PC-3 (cell line): ENCODE measurements around the gene GTF3C5. TPM values are rescaled to one million over a fixed set of nuclear protein-coding genes. Genes with fewer than 3 reads are reported as not detected.
A peak's percentile ranks its signal among the peaks of the same experiment; 100 is the strongest.

Source experiments
- ATAC-seq: fragments of 200-7000 bp; cut with Tn5 transposase; 2 replicates; pipeline ENCODE4 v1.9.1; 2020; ENCODE audit warnings: mild to moderate bottlenecking, moderate library complexity
- BruUV-seq: library from RNA; stranded (reverse); fragments of 400-500 nt; replicated peaks from 2 replicates; lab custom pipeline; 2021; lab: Mats Ljungman, UMichigan
- CTCF ChIA-PET: fragments of 300-600 bp; sonication (Branson Sonifier 250); formaldehyde crosslinking; loops from one replicate; lab custom pipeline; 2022; ENCODE audit warnings: antibody characterized with exemption; lab: Charles Lee
- POLR2A ChIA-PET: fragments of 300-600 bp; sonication (Branson Sonifier 250); formaldehyde crosslinking; loops from one replicate; lab custom pipeline; 2022; ENCODE audit warnings: antibody characterized with exemption; ENCODE audit not compliant: unreplicated experiment; lab: Charles Lee
- DNase-seq: peaks from one replicate; pipeline ENCODE4 v3.0.0-alpha.2; 2015
- H2AFZ ChIP-seq: fragments of 300-600 bp; sonication (generic); 2 replicates; pipeline ENCODE4 v1.6.0; 2016; ENCODE audit warnings: antibody characterized with exemption, low read length
- H3F3A ChIP-seq: fragments of 300-600 bp; sonication (generic); one replicate; pipeline ENCODE4 v1.6.0; 2017; ENCODE audit warnings: antibody characterized with exemption, low read length, control low read depth, mild to moderate bottlenecking; ENCODE audit not compliant: unreplicated experiment
- H3K27ac ChIP-seq: fragments of 300-600 bp; sonication (generic); 2 replicates; pipeline ENCODE4 v1.5.1; 2016; ENCODE audit warnings: mild to moderate bottlenecking, low read length
- H3K27me3 ChIP-seq: fragments of 300-600 bp; sonication (generic); 2 replicates; pipeline ENCODE4 v1.6.1; 2016; ENCODE audit warnings: low read length, mixed read lengths
- H3K36me3 ChIP-seq: fragments of 300-600 bp; sonication (generic); 2 replicates; pipeline ENCODE4 v1.6.1; 2016; ENCODE audit warnings: low read depth, mixed run types, low read length, mixed read lengths
- H3K4me1 ChIP-seq: fragments of 300-600 bp; sonication (generic); 2 replicates; pipeline ENCODE4 v1.5.1; 2016; ENCODE audit warnings: low read length; ENCODE audit not compliant: insufficient read depth
- H3K4me2 ChIP-seq: fragments of 300-600 bp; sonication (generic); 2 replicates; pipeline ENCODE4 v1.6.0; 2016; ENCODE audit warnings: low read length
- H3K4me3 ChIP-seq: fragments of 300-600 bp; sonication (generic); 2 replicates; pipeline ENCODE4 v1.5.1; 2016; ENCODE audit warnings: mild to moderate bottlenecking, low read length, mixed read lengths
- H3K79me2 ChIP-seq: fragments of 300-600 bp; sonication (generic); 2 replicates; pipeline ENCODE4 v1.6.1; 2017; ENCODE audit warnings: low read length, mixed read lengths
- H3K9ac ChIP-seq: fragments of 300-600 bp; sonication (generic); 2 replicates; pipeline ENCODE4 v1.6.0; 2016; ENCODE audit warnings: mild to moderate bottlenecking, low read length
- H3K9me2 ChIP-seq: fragments of 300-600 bp; sonication (generic); replicated peaks from 2 replicates; pipeline ENCODE4 v1.6.1; 2016; ENCODE audit warnings: mixed run types, low read length, mixed read lengths
- H3K9me3 ChIP-seq: fragments of 300-600 bp; sonication (generic); 2 replicates; pipeline ENCODE4 v1.6.1; 2016; ENCODE audit warnings: low read length, mixed read lengths
- H4K20me1 ChIP-seq: fragments of 300-600 bp; sonication (generic); 2 replicates; pipeline ENCODE4 v1.6.1; 2016; ENCODE audit warnings: low read length, mixed read lengths
- EZH2 ChIP-seq: fragments of 300-600 bp; sonication (generic); IDR thresholded peaks from one replicate; pipeline ENCODE4 v1.6.1; 2017; ENCODE audit warnings: antibody characterized with exemption, mild to moderate bottlenecking, low read length; ENCODE audit not compliant: unreplicated experiment
- EZH2phosphoT487 ChIP-seq: fragments of 300-600 bp; sonication (generic); IDR thresholded peaks from 2 replicates; pipeline ENCODE4 v1.6.1; 2018; ENCODE audit warnings: mild to moderate bottlenecking, antibody characterized with exemption, low read length, borderline replicate concordance
- intact Hi-C: fragments of 100-400 bp; cut with micrococcal nuclease; formaldehyde crosslinking; loops from 2 replicates; pipeline ENCODE4 v1.9.0; 2023
- total RNA-seq: library from RNA; depleted of rRNA; stranded (reverse); fragments of >200 nt; gene quantifications from 2 replicates; pipeline ENCODE4 v1.2.3, GENCODE V29; 2014
- TF ChIP-seq, protein P1 (sequence below): fragments of 300-600 bp; sonication (generic); conservative IDR thresholded peaks from 2 replicates; pipeline ENCODE4 v1.5.1; 2017; ENCODE audit warnings: antibody characterized with exemption, low read depth, mild to moderate bottlenecking, low read length

The GTF3C5 gene
- total RNA-seq, 1 experiment from 2014 or later: 78.5 TPM

DNA sequence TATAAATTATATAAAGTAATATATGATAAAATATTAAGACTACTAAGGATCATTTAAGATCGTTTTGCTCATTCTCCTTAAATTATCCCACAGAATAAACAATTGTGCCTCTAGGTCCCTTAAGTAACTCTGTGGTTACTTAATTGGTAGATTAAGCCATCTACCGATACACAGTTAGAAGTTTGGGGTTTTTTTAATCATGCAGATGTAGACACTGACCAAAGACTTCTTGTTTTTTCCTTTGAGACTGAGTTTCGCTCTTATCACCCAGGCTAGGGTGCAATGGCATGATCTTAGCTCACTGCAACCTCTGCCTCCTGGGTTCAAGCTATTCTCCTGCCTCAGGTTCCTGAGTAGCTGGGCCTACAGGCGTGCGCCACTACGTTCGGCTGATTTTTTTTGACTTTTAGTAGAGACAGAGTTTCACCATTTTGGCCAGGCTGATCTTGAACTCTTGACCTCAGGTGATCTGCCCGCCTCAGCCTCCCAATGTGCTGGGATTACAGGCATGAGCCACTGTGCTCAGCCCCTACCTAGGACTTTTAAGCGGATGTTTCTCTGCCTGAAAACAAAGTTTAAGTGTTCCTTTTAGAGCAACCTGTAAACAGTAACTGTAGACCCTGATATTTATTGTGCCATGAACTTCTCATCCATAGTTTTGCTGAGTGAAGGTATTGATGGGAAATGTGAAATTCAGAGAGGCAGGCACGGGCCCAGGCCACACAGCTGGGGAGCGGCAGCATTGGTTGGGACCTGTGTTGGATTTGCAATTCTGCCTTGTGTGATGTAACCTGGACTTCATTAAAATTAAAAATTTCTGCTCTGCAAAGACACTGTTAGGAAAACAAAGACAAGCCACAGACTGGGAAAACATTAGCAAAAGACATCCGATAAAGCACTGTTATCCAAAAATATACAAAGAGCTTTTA lies 42.6 kb downstream of the GTF3C5 start:
- intact Hi-C loops: no loop called here
- Histone ChIP-seq H3K27me3 (no peaks in the 10 kb centered on the region), H3K9me3 (no peaks in the 10 kb centered on the region), H3F3A (no peaks in the 10 kb centered on the region), H3K9me2 (no peaks in the 10 kb centered on the region), H2AFZ (no peak overlapping the region), H3K79me2 (no peaks in the 10 kb centered on the region), H3K4me1 (no peaks in the 10 kb centered on the region), H3K4me2 (no peak overlapping the region), H3K27ac (no peak overlapping the region), H4K20me1 (no peaks in the 10 kb centered on the region), H3K36me3 (no peaks in the 10 kb centered on the region), H3K4me3 (no peak overlapping the region), H3K9ac (no peak overlapping the region)
- ChIA-PET CTCF (no interaction called here), POLR2A (no interaction called here)
- no TSS peak for BruUV-seq
- no peak for ATAC-seq
- no peak for DNase-seq
- no peak for TF ChIP-seq EZH2phosphoT487
- no peak for TF ChIP-seq EZH2

GRCh38 chr9:133074111-133074651 lies 43.4 kb downstream of the GTF3C5 start:
- Histone ChIP-seq H3K4me1 (no peaks in the 10 kb centered on the region), H3F3A (no peaks in the 10 kb centered on the region), H3K79me2 (no peaks in the 10 kb centered on the region), H3K27me3 (no peaks in the 10 kb centered on the region), H4K20me1 (no peaks in the 10 kb centered on the region), H3K4me3 (no peak overlapping the region), H3K4me2 (no peak overlapping the region), H2AFZ (no peak overlapping the region), H3K9ac (no peak overlapping the region), H3K27ac (no peak overlapping the region), H3K9me3 (no peaks in the 10 kb centered on the region), H3K9me2 (no peaks in the 10 kb centered on the region), H3K36me3 (no peaks in the 10 kb centered on the region)
- BruUV-seq: no TSS peak
- intact Hi-C loops: no loop called here
- DNase-seq (no peak), ATAC-seq (no peak)
- POLR2A ChIA-PET: no interaction called here
- TF ChIP-seq, protein P1, sequence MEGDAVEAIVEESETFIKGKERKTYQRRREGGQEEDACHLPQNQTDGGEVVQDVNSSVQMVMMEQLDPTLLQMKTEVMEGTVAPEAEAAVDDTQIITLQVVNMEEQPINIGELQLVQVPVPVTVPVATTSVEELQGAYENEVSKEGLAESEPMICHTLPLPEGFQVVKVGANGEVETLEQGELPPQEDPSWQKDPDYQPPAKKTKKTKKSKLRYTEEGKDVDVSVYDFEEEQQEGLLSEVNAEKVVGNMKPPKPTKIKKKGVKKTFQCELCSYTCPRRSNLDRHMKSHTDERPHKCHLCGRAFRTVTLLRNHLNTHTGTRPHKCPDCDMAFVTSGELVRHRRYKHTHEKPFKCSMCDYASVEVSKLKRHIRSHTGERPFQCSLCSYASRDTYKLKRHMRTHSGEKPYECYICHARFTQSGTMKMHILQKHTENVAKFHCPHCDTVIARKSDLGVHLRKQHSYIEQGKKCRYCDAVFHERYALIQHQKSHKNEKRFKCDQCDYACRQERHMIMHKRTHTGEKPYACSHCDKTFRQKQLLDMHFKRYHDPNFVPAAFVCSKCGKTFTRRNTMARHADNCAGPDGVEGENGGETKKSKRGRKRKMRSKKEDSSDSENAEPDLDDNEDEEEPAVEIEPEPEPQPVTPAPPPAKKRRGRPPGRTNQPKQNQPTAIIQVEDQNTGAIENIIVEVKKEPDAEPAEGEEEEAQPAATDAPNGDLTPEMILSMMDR: no peak
- TF ChIP-seq EZH2phosphoT487 (no peak), EZH2 (no peak)
- CTCF ChIA-PET: no interaction called here

DNA sequence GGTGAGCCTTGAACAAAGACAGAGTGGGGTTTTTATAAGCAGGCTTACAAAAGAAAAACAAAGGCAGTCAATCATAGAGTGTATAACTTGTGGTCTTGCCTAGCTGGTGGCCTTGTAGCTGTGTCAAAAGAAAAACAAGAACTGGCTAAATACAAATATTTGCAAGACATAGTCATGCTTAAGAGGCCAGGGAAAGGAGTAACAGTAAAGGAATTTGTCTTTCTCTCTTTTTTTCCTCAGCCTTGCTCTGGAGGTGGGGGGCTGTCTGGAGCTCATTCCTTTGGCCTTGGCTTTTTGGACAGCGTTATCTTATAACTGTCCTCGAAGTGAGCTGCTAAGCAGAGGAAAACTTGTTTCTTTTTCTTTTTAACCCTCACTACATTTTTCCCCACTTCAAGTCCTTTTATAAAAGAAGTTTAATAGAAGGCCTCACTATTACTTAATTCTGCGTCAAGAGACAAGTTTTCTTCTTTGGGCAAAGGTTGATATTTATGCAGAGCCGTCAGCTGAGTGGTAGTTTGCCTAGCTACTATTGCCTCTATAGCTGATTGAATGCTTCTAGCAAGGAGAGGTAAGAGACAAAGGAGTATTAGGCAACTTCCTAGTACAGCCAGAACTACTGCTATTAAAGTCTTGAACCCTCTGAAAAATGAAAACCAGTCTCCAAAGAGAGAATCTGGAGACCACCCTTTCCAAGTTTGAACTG lies 45.3 kb downstream of the GTF3C5 start:
- Histone ChIP-seq H3K4me3 (no peak overlapping the region), H3K27ac (no peak overlapping the region), H3K9me2 (no peaks in the 10 kb centered on the region), H3F3A (no peaks in the 10 kb centered on the region), H3K9ac (no peak overlapping the region), H4K20me1 (no peaks in the 10 kb centered on the region), H2AFZ (no peak overlapping the region), H3K79me2 (no peaks in the 10 kb centered on the region), H3K27me3 (no peaks in the 10 kb centered on the region), H3K9me3 (no peaks in the 10 kb centered on the region), H3K36me3 (no peaks in the 10 kb centered on the region), H3K4me2 (no peak overlapping the region), H3K4me1 (no peaks in the 10 kb centered on the region)
- CTCF ChIA-PET: no interaction called here
- intact Hi-C loops: no loop called here
- TF ChIP-seq EZH2: no peak
- TF ChIP-seq, protein P1: no peak
- no peak for TF ChIP-seq EZH2phosphoT487
- DNase-seq: peak; percentile 27
- peak; percentile 45; the same call in 1 of the 2 replicates for ATAC-seq
- no TSS peak for BruUV-seq
- POLR2A ChIA-PET: no interaction called here
